ENCODE data around the gene NOS1AP.
"Not testable (repeated sequence)": the region's sequence is repeated elsewhere in the genome, so short reads cannot be mapped to it uniquely, and the experiment has no call there.

Gene NOS1AP

DNA sequence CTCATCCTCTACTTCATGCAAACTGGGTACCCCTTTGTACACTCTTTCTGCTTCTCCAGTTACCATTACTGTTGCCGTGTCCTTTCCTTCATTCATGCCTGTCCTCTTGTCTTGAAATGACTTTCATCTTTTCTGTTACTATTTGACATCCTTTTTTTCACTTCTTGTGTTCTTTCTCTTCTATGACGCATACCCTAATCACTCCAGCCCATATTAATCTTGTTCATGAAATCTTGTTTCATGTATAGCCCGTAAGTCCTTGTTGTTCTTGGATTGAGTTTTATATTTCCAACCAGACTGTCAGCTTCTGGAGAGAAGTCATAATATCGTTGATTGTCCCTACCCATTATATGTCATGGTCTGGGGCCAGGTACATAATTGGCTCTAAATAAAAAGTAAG is 126.1 kb downstream of the NOS1AP start:
- DNase-seq (ENCODE audit: low read depth) = no peak

DNA sequence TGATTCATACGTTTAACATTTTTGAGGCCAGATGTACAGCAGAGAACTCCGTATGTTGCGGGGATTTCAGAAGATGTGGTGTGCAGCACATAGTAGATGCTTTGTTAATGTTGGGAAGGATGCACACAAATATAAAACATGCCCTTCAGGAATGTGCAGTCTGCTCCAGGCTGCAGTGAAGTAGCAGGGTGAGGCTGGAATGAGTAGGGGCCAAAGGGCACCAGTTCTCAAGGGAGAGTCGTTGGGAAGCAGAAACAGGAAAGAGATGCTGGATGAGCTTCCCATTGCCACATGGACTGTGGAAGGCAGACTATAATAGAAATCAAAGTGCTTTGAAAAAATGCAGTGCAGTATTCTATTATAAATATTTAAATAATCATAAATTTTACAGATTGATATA is 126.9 kb downstream of the NOS1AP start:
- no peak for DNase-seq (ENCODE audit: low read depth)

DNA sequence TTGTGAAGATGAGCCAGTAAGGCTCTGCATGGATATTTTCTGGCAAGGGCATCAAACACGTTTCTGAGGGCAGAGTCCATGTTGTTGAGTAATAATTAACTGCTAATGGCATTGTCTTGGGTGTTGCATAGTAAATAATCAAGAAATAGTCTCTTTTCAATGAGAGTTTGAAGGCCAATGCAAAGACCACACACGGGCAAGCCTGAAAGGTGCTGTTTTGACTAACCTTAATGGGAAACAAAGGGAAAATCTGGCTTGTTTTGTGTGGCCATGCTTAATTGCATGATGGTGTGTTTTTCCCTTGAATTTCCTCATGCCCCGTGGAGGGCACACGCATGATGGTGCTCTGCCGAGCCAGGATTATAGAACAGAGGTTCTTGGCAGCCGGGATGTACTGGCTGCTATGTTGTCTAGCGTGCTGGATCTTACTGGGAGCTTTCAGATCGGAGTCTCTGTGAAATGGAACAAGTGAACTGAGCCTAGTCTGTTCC is 127.6 kb downstream of the NOS1AP start:
- DNase-seq (ENCODE audit: low read depth) = no peak

DNA sequence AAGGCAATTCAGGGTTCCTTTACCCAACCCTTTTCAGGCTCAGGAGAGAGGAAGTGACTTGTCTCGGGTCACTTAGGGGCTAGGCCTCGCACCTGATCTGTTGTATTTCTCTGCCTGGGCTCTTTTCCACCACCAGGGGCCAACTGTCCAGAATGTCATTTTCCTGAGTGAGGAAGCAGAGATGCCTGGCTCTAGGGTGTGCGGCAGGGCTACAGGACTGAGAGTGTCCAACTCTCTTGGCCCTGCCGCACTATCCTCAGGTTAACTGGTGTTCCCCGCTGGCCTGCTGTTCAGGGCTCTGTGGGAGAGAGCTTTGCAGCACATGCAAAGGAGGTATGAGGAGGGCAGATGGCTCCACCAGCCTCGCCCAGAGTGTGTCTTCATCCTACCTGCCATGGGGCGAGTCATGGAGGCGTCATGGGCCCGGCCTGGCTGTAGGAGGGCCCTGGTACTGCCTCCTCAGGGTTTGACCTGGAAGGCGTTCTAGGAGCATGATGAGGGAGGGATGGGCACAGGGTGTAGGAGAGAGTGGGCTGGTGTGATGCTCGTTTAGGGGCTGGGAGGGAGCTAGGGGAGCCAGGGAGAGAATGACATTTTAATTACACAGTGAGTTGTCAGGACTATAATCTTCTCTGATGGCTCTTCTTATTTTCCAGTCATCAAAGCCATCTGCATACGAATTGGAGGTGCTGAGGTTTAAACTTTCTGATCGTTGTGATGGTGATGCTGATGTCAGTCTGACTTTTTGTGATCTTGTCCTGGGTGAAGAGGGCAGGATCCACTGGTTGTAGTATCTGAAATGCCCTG is 128.3 kb downstream of the NOS1AP start:
- no peak for DNase-seq (ENCODE audit: low read depth)

DNA sequence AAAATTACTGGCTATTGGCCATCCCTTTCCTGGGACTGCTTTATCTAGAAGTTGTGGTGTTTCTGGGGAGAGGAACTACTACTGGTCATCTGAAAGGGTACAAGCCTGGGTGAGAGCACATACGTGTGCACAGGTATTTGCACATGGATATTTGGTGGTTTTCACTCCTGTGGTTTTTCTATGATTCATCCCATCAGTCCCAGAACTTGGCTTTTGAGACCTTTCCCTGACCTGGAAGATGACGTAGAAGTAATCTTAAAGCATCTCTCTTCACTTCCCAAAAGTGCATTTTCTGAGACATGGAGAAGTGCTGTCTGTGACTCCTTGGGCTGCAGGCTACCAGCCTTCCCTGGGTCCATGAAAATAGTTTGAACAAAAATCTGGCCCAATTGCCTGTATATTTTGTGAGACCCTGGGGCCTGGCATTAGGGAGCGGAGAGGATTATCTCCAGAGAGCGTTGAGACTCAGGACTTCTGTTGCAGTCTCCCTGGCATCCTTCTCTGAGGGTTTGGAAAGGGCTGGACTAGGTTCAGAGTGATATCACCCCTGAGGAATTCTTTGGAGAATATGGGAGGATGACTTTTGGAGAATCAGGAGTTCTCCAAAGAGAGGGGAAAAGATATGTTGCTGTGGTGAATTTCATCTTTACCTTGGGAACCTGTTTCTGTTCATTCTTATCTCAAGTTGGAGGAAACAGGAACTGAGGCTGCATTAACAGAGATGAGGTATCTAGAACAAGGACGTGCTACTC is 130.8 kb downstream of the NOS1AP start:
- DNase-seq (ENCODE audit: low read depth) = no peak

DNA sequence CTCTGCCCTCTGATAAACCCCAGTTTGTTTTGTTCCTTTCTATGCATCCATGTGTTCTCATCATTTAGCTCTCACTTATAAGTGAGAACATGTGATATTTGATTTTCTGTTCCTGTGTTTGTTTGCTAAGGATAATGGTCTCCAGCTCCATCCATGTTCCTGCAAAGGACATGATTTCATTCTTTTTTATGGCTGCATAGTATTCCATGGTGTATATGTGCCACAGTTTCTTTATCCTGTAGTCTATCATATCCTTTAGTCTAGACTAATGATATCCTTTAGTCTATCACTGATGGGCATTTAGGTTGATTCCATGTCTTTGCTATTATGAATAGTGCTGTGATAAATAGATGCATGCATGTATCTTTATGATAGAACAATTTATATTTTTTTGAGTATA is 131.6 kb downstream of the NOS1AP start:
- not testable (repeated sequence) for DNase-seq (ENCODE audit: low read depth)

DNA sequence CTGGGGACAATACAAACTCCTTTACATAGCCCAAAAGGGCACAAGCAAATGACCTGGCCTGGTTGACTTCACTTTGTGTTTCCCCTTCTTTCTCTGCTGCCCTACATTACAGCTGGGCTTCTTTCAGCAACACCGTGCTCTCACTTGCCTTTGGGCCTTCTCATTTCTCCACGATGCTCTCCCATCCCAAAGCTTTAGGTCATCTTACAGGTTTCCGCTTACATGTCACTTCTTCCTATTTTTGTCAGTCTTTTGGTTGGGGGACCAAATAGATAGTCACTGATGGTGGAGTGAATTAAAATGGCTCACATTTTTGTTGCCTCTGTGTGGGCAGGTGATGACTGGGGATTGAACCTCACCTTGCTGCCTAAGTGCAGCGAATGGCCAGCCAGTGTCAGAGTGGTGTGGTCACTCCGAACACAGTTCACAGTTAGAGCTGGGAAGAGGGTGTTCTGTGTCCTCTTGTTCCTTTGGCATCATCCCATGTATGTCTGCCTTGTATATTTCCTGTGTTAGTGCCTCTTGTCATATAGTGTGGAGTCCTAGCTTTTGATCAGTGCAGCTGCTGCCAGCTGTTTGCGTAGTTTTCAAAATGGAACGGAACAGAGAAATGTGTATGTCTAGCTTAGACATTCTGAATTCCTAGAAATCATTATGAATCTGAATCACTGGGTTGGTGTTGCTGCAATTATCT is 134.8 kb downstream of the NOS1AP start:
- DNase-seq (ENCODE audit: low read depth) = no peak

DNA sequence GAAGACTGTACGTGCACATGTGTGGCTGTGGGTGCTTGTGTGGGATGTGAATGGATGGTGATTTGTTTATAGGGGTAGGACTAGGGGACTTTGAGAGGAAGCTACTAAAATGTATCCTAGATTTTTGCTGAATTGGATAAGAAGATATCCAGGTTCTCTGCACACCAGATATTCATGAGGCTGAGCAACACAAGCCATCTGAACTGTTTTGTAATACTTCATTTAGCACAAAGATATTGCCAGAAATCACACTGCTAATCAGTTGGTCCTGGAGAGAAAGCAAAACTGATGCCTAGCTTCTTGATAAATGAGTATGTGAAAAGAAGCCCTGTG is 135.3 kb downstream of the NOS1AP start:
- DNase-seq (ENCODE audit: low read depth) = no peak

DNA sequence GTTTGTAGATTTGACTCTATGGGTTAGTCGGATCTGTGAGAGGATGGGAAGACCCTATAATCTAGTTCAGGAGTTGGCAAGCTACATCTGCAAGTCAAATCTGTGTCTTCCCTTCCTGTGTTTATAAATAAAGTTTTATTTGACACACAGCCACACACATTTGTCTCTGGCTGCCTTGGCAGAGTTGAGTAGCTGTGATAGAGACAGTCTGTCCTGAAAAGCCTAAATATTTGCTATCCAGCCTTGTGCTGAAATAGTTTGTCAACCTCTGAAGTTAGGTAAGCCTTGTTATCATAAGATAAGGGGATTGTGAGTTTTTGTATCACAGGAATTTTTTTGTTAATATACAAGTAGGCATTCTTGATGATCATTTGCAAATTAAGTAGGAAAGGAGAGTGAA is 136.8 kb downstream of the NOS1AP start:
- DNase-seq (ENCODE audit: low read depth) = no peak

DNA sequence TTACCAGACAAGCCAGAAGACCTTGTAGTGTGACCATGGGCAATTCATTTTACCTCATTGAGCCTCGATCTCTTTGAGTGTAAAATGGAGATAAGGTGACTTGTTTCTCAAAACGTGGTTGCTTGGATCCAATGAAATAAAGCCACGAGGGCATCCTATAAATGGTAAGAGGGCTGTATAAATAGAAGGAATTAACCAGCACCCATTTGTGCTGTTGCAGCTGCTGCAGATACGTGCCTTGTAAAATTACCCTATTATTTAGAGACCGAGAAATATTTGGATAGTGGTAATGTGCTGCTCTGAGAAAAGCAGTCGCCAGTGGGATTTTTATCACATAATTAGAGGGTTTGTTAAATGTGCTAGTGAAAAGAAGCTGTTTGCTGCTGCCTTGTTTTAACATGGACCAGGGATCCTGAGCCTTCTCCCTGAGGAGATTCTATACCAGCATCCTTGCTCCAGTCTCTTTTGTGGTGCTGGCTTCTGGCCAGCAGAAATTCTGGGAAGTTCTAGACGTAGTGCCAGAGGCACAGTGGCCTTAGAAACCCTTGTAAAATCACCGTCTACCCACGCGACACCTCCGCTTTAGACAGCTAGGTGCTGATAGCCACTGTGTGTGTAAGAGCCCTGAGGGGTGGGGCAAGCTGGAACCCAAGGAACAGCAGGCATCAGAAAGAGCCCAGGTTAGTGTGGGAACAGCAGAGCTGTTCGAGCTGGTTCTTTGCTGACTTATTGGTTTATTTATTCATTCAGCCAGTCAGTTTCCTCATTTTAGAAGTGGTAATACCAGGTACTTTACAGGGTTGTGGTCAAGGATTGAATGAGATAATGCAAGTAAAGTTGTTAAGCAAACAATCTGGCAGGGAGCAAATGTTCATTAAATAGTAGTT is 137.5 kb downstream of the NOS1AP start:
- no peak for DNase-seq (ENCODE audit: low read depth)

DNA sequence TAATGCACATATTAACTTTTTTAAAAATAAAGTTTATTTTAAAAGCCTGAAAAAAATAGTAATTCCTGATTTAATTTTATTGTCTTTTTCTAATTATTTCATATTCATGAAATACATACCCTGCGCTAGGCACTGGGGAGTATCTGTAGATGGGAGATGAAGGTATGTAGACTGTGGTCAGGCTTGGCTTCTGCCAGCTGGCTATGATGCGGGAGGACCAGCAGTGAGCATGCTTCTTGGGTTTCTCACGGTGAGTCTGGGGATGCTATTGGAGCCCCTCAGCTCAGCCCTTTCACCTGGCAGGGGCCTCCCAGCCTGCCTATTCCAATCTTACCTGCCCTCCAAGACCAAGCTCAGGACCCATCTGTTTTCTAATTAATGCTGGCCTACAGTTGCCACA is 138.4 kb downstream of the NOS1AP start:
- no peak for DNase-seq (ENCODE audit: low read depth)

DNA sequence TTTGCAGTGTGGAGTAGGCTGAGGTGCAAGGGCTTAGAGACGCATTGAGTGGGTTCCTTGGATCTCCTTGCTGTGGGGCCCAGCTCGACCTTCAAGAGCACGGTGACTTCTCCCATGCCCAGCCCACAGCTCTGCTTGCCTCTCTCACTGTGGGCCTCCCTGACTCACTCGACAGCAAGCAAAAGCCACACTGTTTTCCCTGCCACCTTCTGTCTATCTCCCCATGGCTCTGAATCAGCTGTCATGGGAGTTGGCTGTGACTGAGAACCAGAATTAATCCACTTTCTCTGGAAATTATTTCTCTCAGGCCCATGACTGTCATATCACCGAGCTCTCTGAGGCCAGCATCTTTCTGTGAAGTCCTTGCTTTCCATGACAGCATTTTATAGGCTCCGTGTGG is 140.7 kb downstream of the NOS1AP start:
- DNase-seq (ENCODE audit: low read depth) = no peak

DNA sequence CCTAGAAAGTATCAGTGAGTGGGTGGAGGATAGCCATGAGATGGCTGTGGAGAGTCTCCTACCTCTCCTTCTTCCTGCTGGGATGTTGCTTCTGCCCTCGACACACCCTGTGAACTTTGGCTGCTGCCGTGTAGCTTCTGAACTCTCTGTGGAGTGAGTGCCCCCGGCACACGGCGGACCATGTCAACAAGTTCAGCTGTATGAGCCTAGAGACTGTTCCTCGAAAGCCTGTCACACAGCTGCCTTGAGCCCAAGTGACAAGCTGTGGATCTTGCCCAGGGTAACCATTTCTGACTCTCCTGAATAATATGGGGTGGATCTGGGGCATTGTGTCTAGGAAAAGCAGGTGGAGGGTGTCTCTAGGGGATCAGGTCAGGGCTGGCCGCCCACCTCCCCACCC is 143.2 kb downstream of the NOS1AP start:
- no peak for DNase-seq (ENCODE audit: low read depth)

DNA sequence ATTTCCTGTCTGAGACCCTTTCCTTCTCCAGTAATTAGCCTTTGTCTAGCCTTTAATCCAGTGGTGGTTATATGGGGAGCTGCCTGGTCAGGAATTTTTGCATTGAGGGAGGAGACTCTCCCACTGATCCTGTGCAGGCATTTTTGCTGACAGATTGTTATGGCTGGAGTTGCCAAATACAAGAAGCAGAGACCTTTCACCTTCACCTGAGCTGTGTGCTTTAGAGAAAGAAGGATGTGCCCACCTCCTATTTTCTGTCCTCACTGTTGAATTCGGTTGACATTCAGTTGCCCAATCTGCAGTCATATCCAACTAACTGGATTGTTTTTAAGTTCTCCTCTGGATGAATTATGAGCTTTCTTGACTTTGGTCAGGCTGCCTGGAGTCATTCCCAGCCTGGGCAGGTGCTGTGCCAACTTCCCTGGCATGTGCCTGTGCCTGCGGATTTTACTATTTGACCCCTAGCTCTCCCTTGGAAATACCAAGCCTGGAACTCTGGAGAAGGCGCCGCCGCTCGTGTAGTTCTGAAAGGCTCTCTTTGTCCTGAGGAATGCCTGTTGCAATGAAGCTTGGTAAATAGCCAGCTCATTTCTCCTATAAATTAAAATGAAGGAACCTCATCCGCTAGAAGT is 143.9 kb downstream of the NOS1AP start:
- DNase-seq (ENCODE audit: low read depth) = no peak

DNA sequence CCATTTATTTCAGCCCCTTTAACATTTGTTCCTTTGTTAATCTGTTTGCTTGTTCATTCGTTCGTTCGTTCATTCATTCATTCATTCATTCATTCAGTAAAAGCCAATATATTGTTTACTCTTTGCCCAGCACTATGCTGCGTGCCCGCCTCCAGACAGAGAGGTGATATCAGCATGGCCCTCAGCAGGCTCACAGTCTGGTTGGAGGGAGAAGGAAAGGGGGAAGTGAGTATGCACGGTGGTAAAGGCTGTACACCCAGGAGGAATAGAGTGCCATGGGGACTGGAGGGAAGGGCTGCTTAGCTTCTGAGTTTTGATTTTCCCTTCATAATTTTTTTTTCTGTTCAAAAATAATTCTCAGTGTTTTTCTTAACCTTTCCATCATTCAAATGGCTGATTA is 144.7 kb downstream of the NOS1AP start:
- no peak for DNase-seq (ENCODE audit: low read depth)

DNA sequence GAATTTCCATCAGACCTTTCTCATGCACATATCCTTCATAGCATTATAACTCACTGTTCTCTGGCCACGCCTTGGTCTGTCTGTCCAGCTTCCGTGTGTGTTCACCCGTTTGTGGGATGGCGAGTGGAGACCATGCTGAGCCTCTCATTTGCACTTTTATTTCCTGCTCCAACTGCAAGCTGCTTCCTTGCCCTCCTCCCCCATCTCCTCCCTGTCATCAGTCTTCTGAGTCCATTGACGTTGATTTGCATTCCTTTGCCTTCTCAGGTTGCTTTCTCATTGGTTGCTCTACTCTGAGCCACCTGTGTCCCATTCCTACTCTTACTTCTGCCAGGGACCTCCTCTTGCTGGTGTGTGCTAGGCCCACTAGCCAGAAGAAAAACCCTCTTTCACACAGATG is 146.4 kb downstream of the NOS1AP start:
- DNase-seq (ENCODE audit: low read depth) = no peak

DNA sequence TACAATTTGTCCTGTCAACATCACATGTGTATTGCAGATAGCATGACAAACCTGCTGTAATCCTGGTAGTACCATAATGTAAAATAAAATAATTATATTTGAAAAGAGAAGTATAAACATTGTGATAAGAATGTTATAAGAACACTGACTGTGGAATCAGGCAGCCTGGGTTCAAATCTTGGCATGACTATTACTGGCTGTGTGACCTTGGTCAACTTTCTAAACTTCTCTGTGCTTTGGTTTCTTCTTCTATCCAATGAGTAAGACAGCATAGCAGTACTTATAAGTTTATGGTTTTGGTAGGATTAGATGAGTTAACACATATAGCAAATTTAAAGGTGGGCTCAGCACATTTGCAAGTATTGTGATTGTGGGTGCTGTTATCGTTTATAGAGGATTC is 147.1 kb downstream of the NOS1AP start:
- no peak for DNase-seq (ENCODE audit: low read depth)

DNA sequence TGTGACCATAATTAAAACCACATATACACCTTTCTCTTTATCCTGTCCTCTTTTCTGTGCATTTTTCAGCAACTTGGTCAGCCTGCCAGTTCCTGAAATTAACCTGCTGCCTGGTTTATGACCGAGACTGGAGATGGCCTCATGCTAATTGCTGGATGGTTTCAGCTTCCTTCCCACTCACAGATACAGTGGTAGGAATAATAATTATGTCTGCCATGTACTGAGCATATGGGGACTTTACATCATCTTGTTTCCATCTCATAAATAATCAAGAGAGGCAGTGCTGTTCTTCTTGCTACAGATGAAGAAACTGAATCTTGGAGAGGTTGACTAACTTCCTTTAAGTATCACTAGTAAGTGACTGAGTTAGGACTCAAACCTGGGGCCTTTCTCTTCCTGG is 148.2 kb downstream of the NOS1AP start:
- no peak for DNase-seq (ENCODE audit: low read depth)

DNA sequence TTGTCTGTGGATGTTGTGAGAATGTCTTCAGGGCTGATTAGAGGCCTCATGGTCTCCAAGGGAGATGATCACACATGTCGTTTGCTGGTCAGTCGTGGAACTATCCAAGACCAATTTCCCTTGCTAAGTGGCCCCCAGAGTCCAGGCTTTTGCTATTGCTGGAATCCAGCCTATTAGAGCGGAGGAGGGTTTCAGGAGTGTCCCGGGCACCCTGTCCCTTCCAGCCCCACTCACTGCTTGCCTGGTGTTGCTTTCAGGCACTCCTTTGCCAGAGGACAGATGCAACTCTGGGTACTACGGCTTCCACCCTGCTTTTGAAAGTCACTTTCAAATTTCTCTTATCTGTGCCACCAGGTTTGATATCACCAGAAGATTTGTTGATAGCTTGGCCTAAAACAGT is 149.1 kb downstream of the NOS1AP start:
- DNase-seq (ENCODE audit: low read depth) = no peak

DNA sequence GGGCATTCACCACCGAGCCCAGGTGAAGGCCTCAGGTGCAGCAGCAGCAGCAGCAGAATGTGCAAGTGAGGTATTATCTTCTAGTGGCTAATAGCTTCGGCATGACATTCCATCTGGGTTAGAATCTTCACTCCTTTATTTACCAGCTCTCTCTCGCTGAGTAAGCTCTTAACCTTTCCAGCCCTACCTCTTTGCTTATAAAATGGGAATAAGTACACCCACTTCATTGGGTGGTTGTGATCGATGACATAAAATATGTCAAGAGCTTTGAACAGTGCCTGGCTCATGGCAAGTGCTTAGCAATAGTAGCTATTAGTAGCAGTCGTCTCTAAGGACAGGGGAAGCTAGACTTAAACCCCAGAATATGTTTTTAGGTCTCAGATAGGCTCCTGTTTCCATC is 149.5 kb downstream of the NOS1AP start:
- no peak for DNase-seq (ENCODE audit: low read depth)

DNA sequence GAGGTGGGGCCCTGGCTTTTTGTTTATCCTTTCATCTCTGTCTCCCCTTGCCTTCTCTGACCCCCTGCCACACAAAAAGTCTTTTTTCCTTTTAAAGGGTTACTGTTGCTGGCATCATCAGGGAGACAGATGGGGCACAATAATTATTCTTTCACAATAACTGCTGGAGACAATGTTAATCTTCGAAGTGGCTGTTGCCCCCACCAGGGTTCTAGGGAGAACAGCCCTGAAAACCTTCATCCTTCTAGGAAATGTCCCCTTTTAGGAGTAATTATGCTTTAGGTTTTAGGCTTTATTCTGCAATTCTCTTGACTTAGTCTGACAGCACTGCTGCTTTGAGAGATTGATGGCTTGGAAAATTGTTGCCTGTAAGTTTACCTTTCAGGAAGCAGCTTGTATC is 150.0 kb downstream of the NOS1AP start:
- DNase-seq (ENCODE audit: low read depth) = no peak
